Measurements from ENCODE around the gene DQX1. TPM values are rescaled to one million over a fixed set of nuclear protein-coding genes. Genes with fewer than 3 reads are reported as not detected.

DQX1 gene
- total and polyA plus RNA-seq, 2 of the 8 experiments (the other 6 are each of a cell fraction or from before 2014, with no cell fraction given) = 0.76 to 1.1 TPM

DNA sequence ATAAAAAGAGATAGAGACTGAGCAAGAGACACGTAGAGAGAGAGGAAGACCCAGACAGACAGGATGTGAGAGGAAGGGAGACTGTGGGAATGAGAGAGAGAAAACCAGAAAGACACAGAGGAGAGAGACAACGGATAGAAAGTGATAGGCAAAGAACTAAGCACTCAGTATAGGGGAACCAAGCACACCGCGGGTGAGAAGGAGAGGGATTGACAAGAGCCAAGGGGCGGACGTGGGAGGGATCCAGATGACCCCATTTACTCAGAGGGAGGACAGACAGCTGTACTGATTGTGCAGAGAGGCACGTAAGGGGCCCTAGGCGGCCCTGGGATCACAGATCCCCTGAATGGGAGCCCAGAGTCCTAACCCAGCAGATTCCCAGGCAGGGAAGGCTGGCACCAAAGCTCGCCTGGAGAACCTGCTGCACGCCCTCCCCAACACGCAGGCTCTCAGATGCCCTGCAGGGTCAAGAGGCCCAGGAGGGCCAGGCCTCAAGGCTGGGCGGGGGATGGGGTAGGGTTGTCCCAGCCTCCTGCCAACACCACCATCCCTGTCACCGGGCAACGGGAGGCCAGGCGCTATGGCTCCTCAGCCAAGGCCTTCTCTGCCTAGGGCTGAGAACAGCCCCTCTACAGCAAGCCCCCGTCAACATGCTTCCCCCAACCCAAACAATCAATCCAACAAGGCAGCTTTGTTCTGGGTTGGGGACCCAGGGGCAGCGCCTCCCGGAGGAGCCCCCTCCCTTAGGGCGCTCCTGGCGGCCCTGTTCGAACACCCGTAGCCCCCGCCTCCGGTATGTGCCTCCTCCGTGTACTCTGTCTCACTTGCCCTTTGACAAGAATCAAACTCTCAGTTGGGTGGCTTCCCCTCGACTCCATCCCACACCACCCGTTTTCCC lies 27.1 kb upstream of the DQX1 start (continued):
- peak; percentile 27 for TF ChIP-seq SAP30 (IDR thresholded peaks at IDR 0.05; ENCODE audit: insufficient read depth, insufficient replicate concordance, low read length)
- TF ChIP-seq KDM4A (IDR thresholded peaks at IDR 0.05; ENCODE audit: low read depth, low read length, severe bottlenecking) = no peak
- 0 out of 2 replicates have a peak, but pooled peaks have one; percentile 4 for TF ChIP-seq TAF1 (IDR thresholded peaks at IDR 0.05; ENCODE audit: low read depth, low read length)
- TF ChIP-seq MAFK (IDR thresholded peaks at IDR 0.05; ENCODE audit: low read depth, low read length) = no peak
- no peak for TF ChIP-seq SRF (IDR thresholded peaks at IDR 0.05; ENCODE audit: low read depth, low read length)
- TF ChIP-seq CREB1 (IDR thresholded peaks at IDR 0.05) = no peak
- TF ChIP-seq SUZ12 (IDR thresholded peaks at IDR 0.05; ENCODE audit: low read length) = peak; percentile 23; the same call in 1 of the 2 replicates
- TF ChIP-seq, protein P1, sequence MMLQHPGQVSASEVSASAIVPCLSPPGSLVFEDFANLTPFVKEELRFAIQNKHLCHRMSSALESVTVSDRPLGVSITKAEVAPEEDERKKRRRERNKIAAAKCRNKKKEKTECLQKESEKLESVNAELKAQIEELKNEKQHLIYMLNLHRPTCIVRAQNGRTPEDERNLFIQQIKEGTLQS (IDR thresholded peaks at IDR 0.05; ENCODE audit: insufficient read depth, low read depth, low read length) = no peak
- TF ChIP-seq HDAC2 (IDR thresholded peaks at IDR 0.05; ENCODE audit: borderline replicate concordance in 1 of 2, low read depth in 2 of 2, low read length in 2 of 2) = 0 out of 4 replicates have a peak, but pooled peaks of 1 of the 2 experiments have one; percentile 17
- TF ChIP-seq, protein P2, sequence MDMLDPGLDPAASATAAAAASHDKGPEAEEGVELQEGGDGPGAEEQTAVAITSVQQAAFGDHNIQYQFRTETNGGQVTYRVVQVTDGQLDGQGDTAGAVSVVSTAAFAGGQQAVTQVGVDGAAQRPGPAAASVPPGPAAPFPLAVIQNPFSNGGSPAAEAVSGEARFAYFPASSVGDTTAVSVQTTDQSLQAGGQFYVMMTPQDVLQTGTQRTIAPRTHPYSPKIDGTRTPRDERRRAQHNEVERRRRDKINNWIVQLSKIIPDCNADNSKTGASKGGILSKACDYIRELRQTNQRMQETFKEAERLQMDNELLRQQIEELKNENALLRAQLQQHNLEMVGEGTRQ (IDR thresholded peaks at IDR 0.05; ENCODE audit: low read length) = no peak
- no peak for TF ChIP-seq RFX5 (IDR thresholded peaks at IDR 0.05; ENCODE audit: borderline replicate concordance, low read depth, low read length)
